SK-N-SH (cell line): Measurements from ENCODE around the gene TRIM22. TPM values are rescaled to one million over a fixed set of nuclear protein-coding genes. Genes with fewer than 3 reads are reported as not detected.
"Not testable (repeated sequence)": the region's sequence is repeated elsewhere in the genome, so short reads cannot be mapped to it uniquely, and the experiment has no call there.

Experiments
- CTCF ChIA-PET: fragments of 300-600, 350-600 bp; formaldehyde crosslinking; extraction: SDS; loops from one replicate; lab custom pipeline; 2021; lab: Yijun Ruan, JAX
- POLR2A ChIA-PET: fragments of 350-600 bp; sonication (Branson Sonifier 250); formaldehyde crosslinking; extraction: SDS; loops from one replicate; lab custom pipeline; 2020; ENCODE audit warnings: antibody characterized with exemption, inconsistent platforms; lab: Yijun Ruan, JAX
- DNase-seq: peaks from one replicate; pipeline ENCODE4 v3.0.0; 2012
- H2AFZ ChIP-seq: fragments of 200-600 bp; sonication (generic); 2 replicates; pipeline ENCODE4 v1.8.1; 2016; ENCODE audit warnings: antibody characterized with exemption, mild to moderate bottlenecking, low read depth
- H3F3A ChIP-seq: fragments of 200-600 bp; sonication (generic); replicated peaks from 2 replicates; pipeline ENCODE3; 2016; ENCODE audit warnings: antibody characterized with exemption, mild to moderate bottlenecking; ENCODE audit not compliant: insufficient read depth
- H3K27ac ChIP-seq, 2 experiments: fragments of 200-500 bp in 1 of 2; fragments of 200-600 bp in 1 of 2; sonication (Bioruptor generic) in 1 of 2; sonication (generic), shearing (Covaris generic) in 1 of 2; 2 replicates each; pipeline versions ENCODE4 v1.5.1 to v1.6.1; 2014 to 2016; ENCODE audit warnings: low read depth in 2 of 2, inconsistent platforms in 1 of 2, low read length in 1 of 2, mild to moderate bottlenecking in 1 of 2, mixed read lengths in 1 of 2
- H3K27me3 ChIP-seq: fragments of 200-600 bp; sonication (generic), shearing (Covaris generic); 2 replicates; pipeline ENCODE4 v1.6.1; 2016; ENCODE audit warnings: mixed run types; ENCODE audit not compliant: insufficient read depth
- H3K36me3 ChIP-seq, 2 experiments: fragments of 200-500 bp in 1 of 2; fragments of 200-600 bp in 1 of 2; sonication (Bioruptor generic) in 1 of 2; sonication (generic) in 1 of 2; replicated peaks in 1 of 2; 2 replicates each; pipeline versions ENCODE3 to v1.5.1; 2014 to 2016; ENCODE audit warnings: low read length in 1 of 2, mild to moderate bottlenecking in 1 of 2; ENCODE audit not compliant: insufficient read depth in 2 of 2, control insufficient read depth in 1 of 2
- H3K4me1 ChIP-seq, 2 experiments: fragments of 200-500 bp in 1 of 2; fragments of 200-600 bp in 1 of 2; sonication (Bioruptor generic) in 1 of 2; sonication (generic), shearing (Covaris generic) in 1 of 2; 2 replicates each; pipeline versions ENCODE4 v1.5.1 to v1.6.1; 2014 to 2016; ENCODE audit warnings: low read depth in 1 of 2, low read length in 1 of 2, mixed run types in 1 of 2; ENCODE audit not compliant: insufficient read depth in 2 of 2, control insufficient read depth in 1 of 2
- H3K4me2 ChIP-seq: fragments of 200-600 bp; sonication (generic), shearing (Covaris generic); 2 replicates; pipeline ENCODE4 v1.6.1; 2017; ENCODE audit warnings: mixed run types
- H3K4me3 ChIP-seq, 2 experiments: fragments of 200-500 bp in 1 of 2; fragments of 200-600 bp in 1 of 2; sonication (Bioruptor generic) in 1 of 2; sonication (generic), shearing (Covaris generic) in 1 of 2; 2 replicates each; pipeline versions ENCODE4 v1.5.1 to v1.8.1; 2014 to 2016; ENCODE audit warnings: low read depth in 2 of 2, inconsistent platforms in 1 of 2, low read length in 1 of 2, mild to moderate bottlenecking in 1 of 2, mixed read lengths in 1 of 2, moderate library complexity in 1 of 2
- H3K79me2 ChIP-seq: fragments of 200-600 bp; sonication (generic); 2 replicates; pipeline ENCODE4 v1.8.1; 2017; ENCODE audit warnings: mild to moderate bottlenecking; ENCODE audit not compliant: insufficient read depth
- H3K9ac ChIP-seq: fragments of 200-600 bp; sonication (generic); 2 replicates; pipeline ENCODE4 v1.6.1; 2017; ENCODE audit warnings: mixed run types
- H3K9me2 ChIP-seq: fragments of 200-600 bp; sonication (generic); 2 replicates; pipeline ENCODE4 v1.6.1; 2017; ENCODE audit warnings: mixed run types
- H3K9me3 ChIP-seq: fragments of 200-600 bp; sonication (generic); 2 replicates; pipeline ENCODE4 v1.6.1; 2017; ENCODE audit warnings: mixed run types, mild to moderate bottlenecking, moderate library complexity
- H4K20me1 ChIP-seq: fragments of 200-600 bp; sonication (generic); 2 replicates; pipeline ENCODE4 v1.6.1; 2017; ENCODE audit warnings: mild to moderate bottlenecking, mixed run types; ENCODE audit not compliant: insufficient read depth
- NFIC ChIP-seq: IDR thresholded peaks from 2 replicates; pipeline ENCODE4 v1.4.0; 2012; ENCODE audit warnings: borderline replicate concordance
- POLR2AphosphoS5 ChIP-seq: IDR thresholded peaks from 2 replicates; pipeline ENCODE4 v1.6.1; 2012; ENCODE audit warnings: low read depth, low read length
- RFX5 ChIP-seq: IDR thresholded peaks from 2 replicates; pipeline ENCODE4 v1.6.1; 2012; ENCODE audit warnings: mild to moderate bottlenecking, improper control_type of control experiment, low read length
- TCF12 ChIP-seq: IDR thresholded peaks from 2 replicates; pipeline ENCODE4 v1.4.0; 2012
- USF1 ChIP-seq: IDR thresholded peaks from 2 replicates; pipeline ENCODE4 v1.4.0; 2012; ENCODE audit warnings: low read depth, borderline replicate concordance
- WGBS: methylation state at CpG from one replicate; pipeline ENCODE4 v1.1.6; 2017; ENCODE audit warnings: low lambda C conversion rate; 5-methylcytosine and 5-hydroxymethylcytosine counted together
- polyA plus RNA-seq, 3 experiments: library from polyadenylated mRNA; depleted of rRNA; stranded (reverse); fragments of >200 nt; gene quantifications; 2 replicates each; pipeline ENCODE4 v1.2.3, GENCODE V29; 2012

TRIM22 gene
- polyA plus RNA-seq, 1 of the 3 experiments (the other 2 are of a cell fraction) = 47.1 TPM

GRCh38 chr11:5679811-5680210 lies 9.8 kb upstream of the TRIM22 start:
- no peak overlapping the region for H3K4me2 ChIP-seq
- peaks cover 8% of the 10 kb centered on the region for H3F3A ChIP-seq
- H4K20me1 ChIP-seq = no peaks in the 10 kb centered on the region
- 42% methylated on average over 6 of the region's 7 CpGs for WGBS
- H3K9me3 ChIP-seq = no peaks in the 10 kb centered on the region
- TF ChIP-seq NFIC = peak; percentile 52; the same call in 1 of the 2 replicates
- TF ChIP-seq USF1 = no peak
- peak; percentile 28; the same call in 1 of the 2 replicates for TF ChIP-seq TCF12
- no peak for TF ChIP-seq RFX5
- DNase-seq = no peak
- H2AFZ ChIP-seq = no peak overlapping the region
- no peaks in the 10 kb centered on the region for H3K4me1 ChIP-seq
- CTCF ChIA-PET = no interaction called here
- H3K4me3 ChIP-seq = no peak overlapping the region
- POLR2A ChIA-PET = no interaction called here
- H3K36me3 ChIP-seq = peaks cover 16 to 22% of the 10 kb centered on the region in 2 experiments
- no peak overlapping the region for H3K27ac ChIP-seq
- H3K9me2 ChIP-seq = no peaks in the 10 kb centered on the region
- peaks cover 41% of the 10 kb centered on the region for H3K79me2 ChIP-seq
- H3K27me3 ChIP-seq = no peaks in the 10 kb centered on the region
- H3K9ac ChIP-seq = no peak overlapping the region

- Histone ChIP-seq H3K4me3 (peak overlapping the region in 1 of 2 experiments; percentile 74; a peak in 1 of 4 replicates), H3K36me3 (peaks cover 14 to 16% of the 10 kb centered on the region in 2 experiments), H3K79me2 (peaks cover 35% of the 10 kb centered on the region), H3K4me2 (peak overlapping the region; percentile 96), H3K27ac (peak overlapping the region in 1 of 2 experiments; percentile 100; a peak in 1 of 4 replicates), H3F3A (peaks cover 13% of the 10 kb centered on the region)
- H3K4me1 ChIP-seq, H3K9me2 ChIP-seq, DNase-seq, POLR2A ChIA-PET, H2AFZ ChIP-seq, H3K27me3 ChIP-seq, H4K20me1 ChIP-seq, H3K9me3 ChIP-seq, CTCF ChIA-PET, H3K9ac ChIP-seq: not testable (repeated sequence)
- 67% methylated on average over 6 of the region's 33 CpGs for WGBS
Measured at GRCh38 chr11:5682890-5683441, 6.6 kb upstream of the TRIM22 start.

- WGBS = 16% methylated on average over 7 of the region's 7 CpGs
Measured at GRCh38 chr11:5683620-5684019, 6.0 kb upstream of the TRIM22 start.

More at GRCh38 chr11:5683620-5684019, 6.0 kb upstream of the TRIM22 start:
- CTCF ChIA-PET = not testable (repeated sequence)
- TF ChIP-seq POLR2AphosphoS5 = 0 out of 2 replicates have a peak, but pooled peaks have one; percentile 13
- TF ChIP-seq, all 33 proteins: peak for 1; not testable (repeated sequence) for 32
- H4K20me1 ChIP-seq, H3K4me1 ChIP-seq, POLR2A ChIA-PET, H2AFZ ChIP-seq, H3K36me3 ChIP-seq, H3K9me3 ChIP-seq, H3K9me2 ChIP-seq, DNase-seq, H3K27me3 ChIP-seq: not testable (repeated sequence)
- peak overlapping the region; percentile 52 to 74; a peak in 3 of 4 replicates for H3K4me3 ChIP-seq
- H3K9ac ChIP-seq = peak overlapping the region; percentile 83; the same call in 1 of the 2 replicates
- H3K4me2 ChIP-seq = peak overlapping the region; percentile 96
- peaks cover 13% of the 10 kb centered on the region for H3F3A ChIP-seq
- H3K27ac ChIP-seq = peak overlapping the region in 1 of 2 experiments; percentile 100; a peak in 2 of 4 replicates
- peaks cover 32% of the 10 kb centered on the region for H3K79me2 ChIP-seq
